Osteoblast (primary cell): Measurements from ENCODE around the gene IFNGR2. TPM values are rescaled to one million over a fixed set of nuclear protein-coding genes. Genes with fewer than 3 reads are reported as not detected.

Experiments
- DNase-seq: peaks from one replicate; pipeline ENCODE4 v3.0.0; 2011; ENCODE audit warnings: low spot score, mixed read lengths; ENCODE audit not compliant: insufficient read length; ENCODE audit errors: missing footprints
- H2AFZ ChIP-seq: 2 replicates; pipeline ENCODE4 v1.6.0; 2011; ENCODE audit warnings: mild to moderate bottlenecking, low read length
- H3K27ac ChIP-seq: 2 replicates; pipeline ENCODE4 v1.5.1; 2011; ENCODE audit warnings: mild to moderate bottlenecking, low read depth, low read length, moderate library complexity
- H3K27me3 ChIP-seq: 2 replicates; pipeline ENCODE4 v1.6.0; 2012; ENCODE audit warnings: mild to moderate bottlenecking, control low read depth, inconsistent platforms, low read length, moderate library complexity; ENCODE audit not compliant: insufficient read depth
- H3K36me3 ChIP-seq: 2 replicates; pipeline ENCODE4 v1.5.1; 2011; ENCODE audit warnings: mild to moderate bottlenecking, low read length, control low read depth, moderate library complexity; ENCODE audit not compliant: insufficient read depth
- H3K4me1 ChIP-seq: 2 replicates; pipeline ENCODE4 v1.5.1; 2011; ENCODE audit warnings: mild to moderate bottlenecking, low read length, control low read depth, moderate library complexity; ENCODE audit not compliant: insufficient read depth
- H3K4me2 ChIP-seq: 2 replicates; pipeline ENCODE4 v1.6.0; 2011; ENCODE audit warnings: mild to moderate bottlenecking, low read length; ENCODE audit not compliant: insufficient read depth
- H3K4me3 ChIP-seq: fragments of 200-600 bp; sonication (generic); 3 replicates; pipeline ENCODE4 v1.5.1; 2012; ENCODE audit warnings: mild to moderate bottlenecking, low read length, inconsistent platforms; ENCODE audit not compliant: insufficient read depth
- H3K79me2 ChIP-seq: 2 replicates; pipeline ENCODE4 v1.6.0; 2012; ENCODE audit warnings: mild to moderate bottlenecking, low read length, control low read depth, inconsistent platforms; ENCODE audit not compliant: insufficient read depth
- H3K9me3 ChIP-seq: 2 replicates; pipeline ENCODE4 v1.5.1; 2011; ENCODE audit warnings: low read depth, low read length, control low read depth
- H4K20me1 ChIP-seq: 2 replicates; pipeline ENCODE4 v1.6.0; 2012; ENCODE audit warnings: mild to moderate bottlenecking, low read length, control low read depth; ENCODE audit not compliant: insufficient read depth
- total RNA-seq: library from RNA; depleted of rRNA; stranded (reverse); fragments of >200 nt; gene quantifications from 2 replicates; pipeline ENCODE4 v1.2.3, GENCODE V29; 2012
- TF ChIP-seq, protein P1 (sequence below): IDR thresholded peaks from 2 replicates; pipeline ENCODE4 v1.5.1; 2011; ENCODE audit warnings: mild to moderate bottlenecking, low read depth, low read length, moderate library complexity; ENCODE audit errors: extremely low read depth

IFNGR2 gene
- total RNA-seq, 1 donor, result 60.1 TPM

- peaks cover 4% of the 10 kb centered on the region for H4K20me1 ChIP-seq
- H2AFZ ChIP-seq, result no peak overlapping the region
- no peaks in the 10 kb centered on the region for H3K9me3 ChIP-seq
- no peak overlapping the region for H3K4me2 ChIP-seq
- H3K79me2 ChIP-seq, result peaks cover 58% of the 10 kb centered on the region
- no peaks in the 10 kb centered on the region for H3K27me3 ChIP-seq
- peaks cover 3% of the 10 kb centered on the region for H3K4me1 ChIP-seq
- H3K4me3 ChIP-seq, result no peak overlapping the region
- TF ChIP-seq, protein P1, sequence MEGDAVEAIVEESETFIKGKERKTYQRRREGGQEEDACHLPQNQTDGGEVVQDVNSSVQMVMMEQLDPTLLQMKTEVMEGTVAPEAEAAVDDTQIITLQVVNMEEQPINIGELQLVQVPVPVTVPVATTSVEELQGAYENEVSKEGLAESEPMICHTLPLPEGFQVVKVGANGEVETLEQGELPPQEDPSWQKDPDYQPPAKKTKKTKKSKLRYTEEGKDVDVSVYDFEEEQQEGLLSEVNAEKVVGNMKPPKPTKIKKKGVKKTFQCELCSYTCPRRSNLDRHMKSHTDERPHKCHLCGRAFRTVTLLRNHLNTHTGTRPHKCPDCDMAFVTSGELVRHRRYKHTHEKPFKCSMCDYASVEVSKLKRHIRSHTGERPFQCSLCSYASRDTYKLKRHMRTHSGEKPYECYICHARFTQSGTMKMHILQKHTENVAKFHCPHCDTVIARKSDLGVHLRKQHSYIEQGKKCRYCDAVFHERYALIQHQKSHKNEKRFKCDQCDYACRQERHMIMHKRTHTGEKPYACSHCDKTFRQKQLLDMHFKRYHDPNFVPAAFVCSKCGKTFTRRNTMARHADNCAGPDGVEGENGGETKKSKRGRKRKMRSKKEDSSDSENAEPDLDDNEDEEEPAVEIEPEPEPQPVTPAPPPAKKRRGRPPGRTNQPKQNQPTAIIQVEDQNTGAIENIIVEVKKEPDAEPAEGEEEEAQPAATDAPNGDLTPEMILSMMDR, result no peak
- no peaks in the 10 kb centered on the region for H3K36me3 ChIP-seq
- DNase-seq, result no peak
- no peak overlapping the region for H3K27ac ChIP-seq
These were observed 70.1 kb downstream of the IFNGR2 start for GRCh38 chr21:33473344-33473743.

DNA sequence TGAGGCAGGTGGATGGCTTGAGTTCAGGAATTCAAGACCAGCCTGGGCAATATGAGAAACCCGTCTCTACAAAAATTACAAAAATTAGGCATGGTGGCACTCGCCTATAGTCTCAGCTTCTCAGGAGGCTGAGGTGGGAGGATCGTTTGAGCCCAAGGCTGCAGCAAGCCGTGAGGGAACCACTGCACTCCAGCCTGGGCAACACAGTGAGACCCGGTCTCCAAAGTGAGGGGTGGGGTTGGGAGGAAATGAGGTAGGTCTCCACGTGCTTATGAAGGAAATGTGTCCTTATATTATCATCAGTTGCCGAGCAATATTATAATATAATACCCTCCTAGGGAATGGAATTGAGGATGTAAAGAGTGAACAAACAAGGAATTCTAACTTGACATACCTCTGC lies 73.9 kb downstream of the IFNGR2 start:
- no peak for DNase-seq
- H3K4me1 ChIP-seq, result peaks cover 13% of the 10 kb centered on the region
- H3K4me3 ChIP-seq, result no peak overlapping the region
- H3K27ac ChIP-seq, result no peak overlapping the region
- no peak overlapping the region for H3K4me2 ChIP-seq
- no peaks in the 10 kb centered on the region for H3K27me3 ChIP-seq
- no peaks in the 10 kb centered on the region for H3K9me3 ChIP-seq
- H4K20me1 ChIP-seq, result peaks cover 4% of the 10 kb centered on the region
- peaks cover 47% of the 10 kb centered on the region for H3K79me2 ChIP-seq
- H3K36me3 ChIP-seq, result no peaks in the 10 kb centered on the region
- no peak overlapping the region for H2AFZ ChIP-seq
- TF ChIP-seq, protein P1, result no peak

- peak overlapping the region; percentile 82 for H2AFZ ChIP-seq
- H3K36me3 ChIP-seq, result no peaks in the 10 kb centered on the region
- H3K4me1 ChIP-seq, result peaks cover 13% of the 10 kb centered on the region
- DNase-seq, result no peak
- peaks cover 4% of the 10 kb centered on the region for H4K20me1 ChIP-seq
- peak overlapping the region; percentile 57 for H3K27ac ChIP-seq
- H3K4me2 ChIP-seq, result peak overlapping the region; percentile 96
- peaks cover 44% of the 10 kb centered on the region for H3K79me2 ChIP-seq
- TF ChIP-seq, protein P1, result no peak
- no peaks in the 10 kb centered on the region for H3K9me3 ChIP-seq
- no peaks in the 10 kb centered on the region for H3K27me3 ChIP-seq
- peak overlapping the region; percentile 88 for H3K4me3 ChIP-seq
These were observed 75.0 kb downstream of the IFNGR2 start for GRCh38 chr21:33478182-33478581.

GRCh38 chr21:33478935-33479678 lies 75.9 kb downstream of the IFNGR2 start:
- peaks cover 36% of the 10 kb centered on the region for H3K79me2 ChIP-seq
- H3K27ac ChIP-seq, result peak overlapping the region; percentile 90
- H3K4me3 ChIP-seq, result peak overlapping the region; percentile 88
- peaks cover 13% of the 10 kb centered on the region for H3K4me1 ChIP-seq
- H3K27me3 ChIP-seq, result no peaks in the 10 kb centered on the region
- H2AFZ ChIP-seq, result peak overlapping the region; percentile 90
- H3K36me3 ChIP-seq, result no peaks in the 10 kb centered on the region
- peaks cover 4% of the 10 kb centered on the region for H4K20me1 ChIP-seq
- H3K4me2 ChIP-seq, result peak overlapping the region; percentile 96
- H3K9me3 ChIP-seq, result no peaks in the 10 kb centered on the region
- TF ChIP-seq, protein P1, result peak; percentile 13
- DNase-seq, result peak; percentile 87
